Measurements from ENCODE around the gene RUSF1. TPM values are rescaled to one million over a fixed set of nuclear protein-coding genes. Genes with fewer than 3 reads are reported as not detected.

RUSF1 gene
- total and polyA plus RNA-seq, 10 of the 15 experiments (the other 5 are each of a cell fraction or from before 2014, with no cell fraction given): 0.20 to 46.3 (median 29.7) TPM

DNA sequence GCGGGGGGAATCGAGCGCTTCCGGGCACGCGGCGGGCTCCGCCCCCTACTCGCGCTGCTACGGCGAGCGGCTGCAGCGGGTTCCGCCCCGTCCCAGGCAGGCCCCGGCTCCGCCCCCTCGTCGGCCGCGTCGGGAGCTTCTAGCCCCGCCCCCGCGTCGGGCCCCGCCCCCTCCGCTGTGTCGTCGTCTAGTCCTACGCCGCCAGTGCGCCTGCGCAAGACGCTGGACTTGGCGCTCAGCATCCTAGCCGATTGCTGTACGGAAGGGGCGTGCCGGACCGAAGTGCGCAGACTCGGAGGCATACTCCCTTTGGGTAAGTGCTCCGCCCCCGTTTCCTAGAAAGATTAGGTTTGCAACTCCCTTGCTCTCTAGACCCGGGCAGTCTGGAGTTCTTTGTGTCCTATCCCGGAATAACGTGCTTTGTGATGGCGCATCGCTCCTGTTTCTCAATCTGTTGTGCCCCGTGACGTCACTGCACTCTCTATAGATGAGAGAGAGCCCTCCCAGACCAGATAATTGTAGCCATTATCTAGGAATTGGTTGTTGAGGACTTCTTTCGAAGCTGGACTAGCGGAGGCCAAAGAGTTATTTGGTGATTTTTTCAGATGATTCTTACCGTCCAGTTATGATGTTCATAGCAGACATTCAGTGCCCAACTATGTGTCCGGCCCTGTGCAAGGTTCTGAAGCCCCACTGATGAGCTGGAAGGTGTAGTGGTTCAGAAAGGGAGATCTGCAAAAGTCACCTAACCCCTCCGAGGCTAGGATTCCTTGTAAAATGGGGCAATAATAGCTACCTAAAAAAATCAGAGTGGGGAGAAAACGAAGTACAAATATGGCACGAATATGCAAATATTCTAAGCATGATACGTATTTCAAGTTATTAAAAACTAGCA lies 48.3 kb downstream of the RUSF1 start:
- Histone ChIP-seq H3K4me3 (peak overlapping the region; percentile 95), H3K4me2 (ENCODE audit: control insufficient read depth, insufficient read depth) (peak overlapping the region; percentile 84), H3K27ac (ENCODE audit: control insufficient read depth, insufficient read depth) (peak overlapping the region; percentile 100), H3K4me1 (ENCODE audit: control insufficient read depth, insufficient read depth, low read length) (peaks cover 16% of the 10 kb centered on the region), H3K9ac (ENCODE audit: control insufficient read depth, insufficient read depth, low read length) (peak overlapping the region; percentile 96), H3K79me2 (ENCODE audit: control insufficient read depth, insufficient read depth, low read length) (peaks cover 46% of the 10 kb centered on the region), H4K20me1 (ENCODE audit: control insufficient read depth, insufficient read depth) (peaks cover 7% of the 10 kb centered on the region; the same call in 1 of the 2 replicates), H3K27me3 (replicated peaks in 1 of 2; ENCODE audit: control insufficient read depth in 2 of 2, insufficient read depth in 2 of 2, low read length in 1 of 2) (no peaks in the 10 kb centered on the region), H3K36me3 (ENCODE audit: control insufficient read depth in 2 of 2, insufficient read depth in 2 of 2, low read length in 1 of 2) (peaks cover 0 to 18% of the 10 kb centered on the region in 2 experiments; a peak in 3 of 4 replicates), H2AFZ (ENCODE audit: control insufficient read depth, low read depth, low read length) (peak overlapping the region; percentile 98), H3K9me3 (replicated peaks; ENCODE audit: control insufficient read depth, insufficient read depth, low read length) (no peaks in the 10 kb centered on the region)
- ChIA-PET RAD21 (ENCODE audit: unreplicated experiment) (interaction anchor here (0.6 to 4.0 kb wide), 18 partner anchors 14 to 506 kb away, joined by 3 to 21 read pairs (median 3); partner anchors contain the start of genes FUS, ITGAX, RUSF1 and ZNF646), SMC1A (ENCODE audit: uncharacterized antibody, unreplicated experiment) (interaction anchor here (0.9 to 4.1 kb wide), 18 partner anchors 14 to 506 kb away, joined by 3 to 26 read pairs (median 4); partner anchors contain the start of genes ZNF267, ZNF646 and ZNF668), POLR2A (interaction anchor here (0.6 to 4.0 kb wide), 14 partner anchors 41 to 465 kb away, joined by 3 to 20 read pairs (median 4); partner anchors contain the start of genes FUS, KAT8, RUSF1 and ZNF267), CTCF (interaction anchor here (0.8 to 7.0 kb wide), 47 partner anchors 8 to 506 kb away, joined by 3 to 71 read pairs (median 4); partner anchors contain the start of genes PYCARD, RUSF1, TGFB1I1 and ZNF267)
- FAIRE-seq: no peak
- intact Hi-C loops (cut with micrococcal nuclease; ENCODE audit: unreplicated experiment): loop anchor here (1.0 to 5.0 kb wide), 4 partner anchors 18 to 408 kb away; partner anchors contain the start of genes RUSF1 and ZNF843
- peak; percentile 81 for ATAC-seq
- BruUV-seq (replicated peaks): no TSS peak
- peak; percentile 96 for DNase-seq (ENCODE audit: low read depth, low spot score)
- in situ Hi-C loops (cut with MboI): loop anchor here (5.0 kb wide), 2 partner anchors 237 to 407 kb away; no protein-coding TSS in a partner anchor
- WGBS (ENCODE audit: insufficient coverage, insufficient replicate concordance, low lambda C conversion rate, missing lambda C conversion rate): under 1% methylated on average over 53 of the region's 61 CpGs
- TF ChIP-seq TBL1XR1 (IDR thresholded peaks at IDR 0.05; ENCODE audit: low read depth, low read length) (no peak), CREM (IDR thresholded peaks at IDR 0.05; ENCODE audit: low read depth) (peak; percentile 74), HDAC2 (IDR thresholded peaks at IDR 0.05) (no peak), CBX3 (IDR thresholded peaks at IDR 0.05; ENCODE audit: borderline replicate concordance, low read depth) (no peak), POU2F2 (IDR thresholded peaks at IDR 0.05; ENCODE audit: borderline replicate concordance, low read depth, low read length) (no peak), FOXK2 (IDR thresholded peaks at IDR 0.05) (no peak), RELA (IDR thresholded peaks at IDR 0.05; ENCODE audit: borderline replicate concordance, partially characterized antibody) (peak; percentile 29), CHD1 (IDR thresholded peaks at IDR 0.05; ENCODE audit: low read depth, low read length) (0 out of 2 replicates have a peak, but pooled peaks have one; percentile 54), NRF1 (conservative IDR thresholded peaks at IDR 0.05; ENCODE audit: low read depth, low read length) (peak; percentile 92), BACH1 (IDR thresholded peaks at IDR 0.05; ENCODE audit: borderline replicate concordance) (0 out of 2 replicates have a peak, but pooled peaks have one; percentile 56), ATF7 (IDR thresholded peaks at IDR 0.05; ENCODE audit: low read depth) (peak; percentile 67)
- TF ChIP-seq, protein P1, sequence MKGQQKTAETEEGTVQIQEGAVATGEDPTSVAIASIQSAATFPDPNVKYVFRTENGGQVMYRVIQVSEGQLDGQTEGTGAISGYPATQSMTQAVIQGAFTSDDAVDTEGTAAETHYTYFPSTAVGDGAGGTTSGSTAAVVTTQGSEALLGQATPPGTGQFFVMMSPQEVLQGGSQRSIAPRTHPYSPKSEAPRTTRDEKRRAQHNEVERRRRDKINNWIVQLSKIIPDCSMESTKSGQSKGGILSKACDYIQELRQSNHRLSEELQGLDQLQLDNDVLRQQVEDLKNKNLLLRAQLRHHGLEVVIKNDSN (IDR thresholded peaks at IDR 0.05; ENCODE audit: borderline replicate concordance, extremely low read length, insufficient read depth, low read depth, low read length): peak; percentile 19
- TF ChIP-seq, protein P2, sequence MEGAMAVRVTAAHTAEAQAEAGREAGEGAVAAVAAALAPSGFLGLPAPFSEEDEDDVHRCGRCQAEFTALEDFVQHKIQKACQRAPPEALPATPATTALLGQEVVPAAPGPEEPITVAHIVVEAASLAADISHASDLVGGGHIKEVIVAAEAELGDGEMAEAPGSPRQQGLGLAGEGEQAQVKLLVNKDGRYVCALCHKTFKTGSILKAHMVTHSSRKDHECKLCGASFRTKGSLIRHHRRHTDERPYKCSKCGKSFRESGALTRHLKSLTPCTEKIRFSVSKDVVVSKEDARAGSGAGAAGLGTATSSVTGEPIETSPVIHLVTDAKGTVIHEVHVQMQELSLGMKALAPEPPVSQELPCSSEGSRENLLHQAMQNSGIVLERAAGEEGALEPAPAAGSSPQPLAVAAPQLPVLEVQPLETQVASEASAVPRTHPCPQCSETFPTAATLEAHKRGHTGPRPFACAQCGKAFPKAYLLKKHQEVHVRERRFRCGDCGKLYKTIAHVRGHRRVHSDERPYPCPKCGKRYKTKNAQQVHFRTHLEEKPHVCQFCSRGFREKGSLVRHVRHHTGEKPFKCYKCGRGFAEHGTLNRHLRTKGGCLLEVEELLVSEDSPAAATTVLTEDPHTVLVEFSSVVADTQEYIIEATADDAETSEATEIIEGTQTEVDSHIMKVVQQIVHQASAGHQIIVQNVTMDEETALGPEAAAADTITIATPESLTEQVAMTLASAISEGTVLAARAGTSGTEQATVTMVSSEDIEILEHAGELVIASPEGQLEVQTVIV (IDR thresholded peaks at IDR 0.05; ENCODE audit: borderline replicate concordance, partially characterized antibody): peak; percentile 17
- TF ChIP-seq, protein P3, sequence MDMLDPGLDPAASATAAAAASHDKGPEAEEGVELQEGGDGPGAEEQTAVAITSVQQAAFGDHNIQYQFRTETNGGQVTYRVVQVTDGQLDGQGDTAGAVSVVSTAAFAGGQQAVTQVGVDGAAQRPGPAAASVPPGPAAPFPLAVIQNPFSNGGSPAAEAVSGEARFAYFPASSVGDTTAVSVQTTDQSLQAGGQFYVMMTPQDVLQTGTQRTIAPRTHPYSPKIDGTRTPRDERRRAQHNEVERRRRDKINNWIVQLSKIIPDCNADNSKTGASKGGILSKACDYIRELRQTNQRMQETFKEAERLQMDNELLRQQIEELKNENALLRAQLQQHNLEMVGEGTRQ (IDR thresholded peaks at IDR 0.05; ENCODE audit: borderline replicate concordance, low read depth, low read length): no peak
- TF ChIP-seq, protein P4, sequence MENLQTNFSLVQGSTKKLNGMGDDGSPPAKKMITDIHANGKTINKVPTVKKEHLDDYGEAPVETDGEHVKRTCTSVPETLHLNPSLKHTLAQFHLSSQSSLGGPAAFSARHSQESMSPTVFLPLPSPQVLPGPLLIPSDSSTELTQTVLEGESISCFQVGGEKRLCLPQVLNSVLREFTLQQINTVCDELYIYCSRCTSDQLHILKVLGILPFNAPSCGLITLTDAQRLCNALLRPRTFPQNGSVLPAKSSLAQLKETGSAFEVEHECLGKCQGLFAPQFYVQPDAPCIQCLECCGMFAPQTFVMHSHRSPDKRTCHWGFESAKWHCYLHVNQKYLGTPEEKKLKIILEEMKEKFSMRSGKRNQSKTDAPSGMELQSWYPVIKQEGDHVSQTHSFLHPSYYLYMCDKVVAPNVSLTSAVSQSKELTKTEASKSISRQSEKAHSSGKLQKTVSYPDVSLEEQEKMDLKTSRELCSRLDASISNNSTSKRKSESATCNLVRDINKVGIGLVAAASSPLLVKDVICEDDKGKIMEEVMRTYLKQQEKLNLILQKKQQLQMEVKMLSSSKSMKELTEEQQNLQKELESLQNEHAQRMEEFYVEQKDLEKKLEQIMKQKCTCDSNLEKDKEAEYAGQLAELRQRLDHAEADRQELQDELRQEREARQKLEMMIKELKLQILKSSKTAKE (IDR thresholded peaks at IDR 0.05; ENCODE audit: low read depth, poor library complexity, severe bottlenecking): no peak

Measured in GM12878 (cell line).